ENCODE measurements around the gene SNW1.
A peak's percentile ranks its signal among the peaks of the same experiment; 100 is the strongest.
"Not testable (repeated sequence)": the region's sequence is repeated elsewhere in the genome, so short reads cannot be mapped to it uniquely, and the experiment has no call there.

Gene SNW1

DNA sequence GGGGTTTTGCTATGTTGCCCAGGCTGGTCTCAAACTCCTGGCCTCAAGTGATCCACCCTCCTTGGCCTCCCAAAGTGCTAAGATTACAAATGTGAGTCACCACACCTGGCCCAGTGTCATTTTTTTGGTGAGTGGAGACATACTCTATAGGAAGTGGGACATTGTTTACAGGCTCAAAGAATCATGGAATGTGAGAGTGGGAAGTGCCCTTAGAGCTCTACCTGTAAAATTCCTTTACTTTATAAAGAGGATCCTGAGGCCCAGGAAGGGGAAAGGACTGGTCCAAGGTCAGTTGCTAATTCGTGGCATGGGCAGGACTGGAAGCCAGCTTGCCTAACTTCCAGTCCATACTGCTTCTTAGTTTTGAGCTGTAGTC, 30.3 kb upstream of the SNW1 start:
- no peaks in the 10 kb centered on the region for H3K36me3 ChIP-seq (ENCODE audit: control insufficient read depth in 1 of 2, insufficient read depth in 2 of 2, low read length in 2 of 2)
- no peaks in the 10 kb centered on the region for H3K4me1 ChIP-seq (ENCODE audit: control insufficient read depth in 1 of 2, insufficient read depth in 2 of 2, low read length in 2 of 2)
- H3K27ac ChIP-seq (ENCODE audit: low read depth, low read length) = no peak overlapping the region
- no peaks in the 10 kb centered on the region for H3K9me3 ChIP-seq (ENCODE audit: control insufficient read depth in 1 of 2, low read length in 2 of 2)
- no peaks in the 10 kb centered on the region for H3K27me3 ChIP-seq (ENCODE audit: control insufficient read depth in 1 of 2, insufficient read depth in 2 of 2, low read length in 2 of 2)
- no peak overlapping the region for H3K9ac ChIP-seq (ENCODE audit: low read depth in 1 of 2, low read length in 2 of 2)
- no peak overlapping the region for H3K4me3 ChIP-seq (ENCODE audit: low read depth in 1 of 2, low read length in 2 of 2)

DNA sequence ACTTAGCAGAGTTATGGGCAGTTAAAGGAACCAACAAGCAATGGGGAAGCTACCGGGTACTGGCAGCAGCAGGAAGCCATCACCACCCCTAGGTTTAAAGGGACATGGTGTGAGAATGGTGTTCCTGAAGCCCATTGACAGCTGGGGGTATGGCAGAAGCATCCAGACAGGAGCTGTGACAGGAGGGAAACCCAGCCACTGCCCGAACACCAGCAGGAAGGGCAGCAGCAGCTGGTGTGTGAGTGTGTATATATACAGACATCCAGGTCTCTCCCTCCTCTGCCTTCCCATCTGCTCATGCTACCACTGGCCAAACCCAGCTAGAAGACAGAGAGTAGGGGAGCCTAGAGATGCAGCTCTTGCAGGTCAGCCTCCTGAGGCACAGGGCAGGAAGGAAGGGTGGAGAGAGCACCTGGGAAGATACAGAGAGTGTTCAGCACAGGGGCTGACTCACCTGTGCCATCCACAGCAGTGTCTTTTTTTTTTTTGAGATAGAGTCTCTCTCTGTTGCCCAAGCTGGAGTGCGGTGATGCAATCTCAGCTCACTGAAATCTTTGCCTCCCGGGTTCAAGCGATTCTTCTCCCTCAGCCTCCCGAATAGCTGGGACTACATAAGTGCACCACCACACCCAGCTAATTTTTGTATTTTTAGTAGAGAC, 29.7 kb upstream of the SNW1 start:
- H3K27ac ChIP-seq (ENCODE audit: low read depth, low read length) = no peak overlapping the region
- H3K9ac ChIP-seq (ENCODE audit: low read depth in 1 of 2, low read length in 2 of 2) = no peak overlapping the region
- no peaks in the 10 kb centered on the region for H3K9me3 ChIP-seq (ENCODE audit: control insufficient read depth in 1 of 2, low read length in 2 of 2)
- no peaks in the 10 kb centered on the region for H3K36me3 ChIP-seq (ENCODE audit: control insufficient read depth in 1 of 2, insufficient read depth in 2 of 2, low read length in 2 of 2)
- H3K4me3 ChIP-seq (ENCODE audit: low read depth in 1 of 2, low read length in 2 of 2) = no peak overlapping the region
- H3K27me3 ChIP-seq (ENCODE audit: control insufficient read depth in 1 of 2, insufficient read depth in 2 of 2, low read length in 2 of 2) = no peaks in the 10 kb centered on the region
- no peaks in the 10 kb centered on the region for H3K4me1 ChIP-seq (ENCODE audit: control insufficient read depth in 1 of 2, insufficient read depth in 2 of 2, low read length in 2 of 2)

DNA sequence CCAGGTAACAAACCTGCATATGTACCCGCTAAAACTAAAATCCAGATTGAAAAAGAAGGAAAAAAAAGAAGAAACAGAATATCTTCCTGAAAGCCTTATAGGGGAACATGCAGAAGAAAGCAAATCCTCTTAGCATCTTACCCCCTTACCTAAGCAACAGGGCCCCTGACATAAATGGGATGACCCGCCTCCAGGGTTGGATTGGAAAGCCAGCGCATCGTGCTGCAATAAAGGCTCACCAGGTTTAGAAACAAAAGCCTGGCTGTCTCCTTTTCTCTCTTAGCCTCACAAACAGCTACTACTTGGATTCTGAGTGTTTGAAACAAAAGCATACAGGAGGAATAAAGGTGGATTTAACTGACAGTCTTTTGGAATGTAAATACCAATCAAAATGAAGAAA, 25.2 kb upstream of the SNW1 start:
- Histone ChIP-seq H3K36me3 (ENCODE audit: control insufficient read depth in 1 of 2, insufficient read depth in 2 of 2, low read length in 2 of 2) (no peaks in the 10 kb centered on the region), H3K9me3 (ENCODE audit: control insufficient read depth in 1 of 2, low read length in 2 of 2) (no peaks in the 10 kb centered on the region), H3K4me3 (ENCODE audit: low read depth in 1 of 2, low read length in 2 of 2) (no peak overlapping the region), H3K27ac (ENCODE audit: low read depth, low read length) (no peak overlapping the region), H3K4me1 (ENCODE audit: control insufficient read depth in 1 of 2, insufficient read depth in 2 of 2, low read length in 2 of 2) (no peaks in the 10 kb centered on the region), H3K9ac (ENCODE audit: low read depth in 1 of 2, low read length in 2 of 2) (no peak overlapping the region), H3K27me3 (ENCODE audit: control insufficient read depth in 1 of 2, insufficient read depth in 2 of 2, low read length in 2 of 2) (no peaks in the 10 kb centered on the region)

DNA sequence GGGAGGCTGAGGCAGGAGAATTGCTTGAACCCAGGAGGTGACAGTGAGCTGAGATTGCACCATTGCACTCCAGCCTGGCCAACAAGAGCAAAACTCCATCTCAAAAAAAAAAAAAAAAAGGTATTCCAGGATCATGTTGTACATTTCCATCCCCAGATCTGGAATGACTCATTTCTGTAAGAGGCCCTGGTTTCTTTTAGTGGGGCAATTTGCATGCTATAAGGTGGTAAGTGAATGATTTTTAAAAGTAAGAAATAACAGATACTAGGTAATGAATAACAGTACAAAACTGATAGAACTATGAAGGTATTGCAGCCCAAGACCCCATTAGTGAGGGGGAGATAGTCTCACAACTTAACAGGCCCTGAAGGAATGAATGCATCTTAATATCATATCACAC, 21.2 kb upstream of the SNW1 start:
- no peak overlapping the region for H3K4me3 ChIP-seq (ENCODE audit: low read depth in 1 of 2, low read length in 2 of 2)
- no peak overlapping the region for H3K9ac ChIP-seq (ENCODE audit: low read depth in 1 of 2, low read length in 2 of 2)
- no peaks in the 10 kb centered on the region for H3K27me3 ChIP-seq (ENCODE audit: control insufficient read depth in 1 of 2, insufficient read depth in 2 of 2, low read length in 2 of 2)
- no peak overlapping the region for H3K27ac ChIP-seq (ENCODE audit: low read depth, low read length)
- H3K9me3 ChIP-seq (ENCODE audit: control insufficient read depth in 1 of 2, low read length in 2 of 2) = no peaks in the 10 kb centered on the region
- H3K4me1 ChIP-seq (ENCODE audit: control insufficient read depth in 1 of 2, insufficient read depth in 2 of 2, low read length in 2 of 2) = no peaks in the 10 kb centered on the region
- no peaks in the 10 kb centered on the region for H3K36me3 ChIP-seq (ENCODE audit: control insufficient read depth in 1 of 2, insufficient read depth in 2 of 2, low read length in 2 of 2)

DNA sequence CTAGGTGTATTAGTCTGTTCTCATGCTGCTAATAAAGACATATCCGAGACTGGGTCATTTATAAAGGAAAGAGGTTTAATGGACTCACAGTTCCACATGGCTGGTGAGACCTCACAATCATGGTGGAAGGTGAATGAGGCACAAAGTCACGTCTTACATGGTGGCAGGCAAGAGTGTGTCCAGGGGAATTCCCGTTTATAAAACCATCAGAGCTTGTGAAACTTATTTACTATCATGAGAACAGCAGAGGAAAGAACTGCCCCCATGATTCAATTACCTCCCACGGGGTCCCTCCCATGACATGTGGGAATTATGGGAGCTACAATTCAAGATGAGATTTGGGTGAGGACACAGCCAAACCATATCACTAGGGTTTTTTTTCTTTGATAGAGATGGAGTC, 13.0 kb upstream of the SNW1 start:
- not testable (repeated sequence) for H3K27me3 ChIP-seq (ENCODE audit: control insufficient read depth in 1 of 2, insufficient read depth in 2 of 2, low read length in 2 of 2); H3K4me3 ChIP-seq (ENCODE audit: low read depth in 1 of 2, low read length in 2 of 2); H3K36me3 ChIP-seq (ENCODE audit: control insufficient read depth in 1 of 2, insufficient read depth in 2 of 2, low read length in 2 of 2); H3K4me1 ChIP-seq (ENCODE audit: control insufficient read depth in 1 of 2, insufficient read depth in 2 of 2, low read length in 2 of 2); H3K27ac ChIP-seq (ENCODE audit: low read depth, low read length); H3K9me3 ChIP-seq (ENCODE audit: control insufficient read depth in 1 of 2, low read length in 2 of 2); H3K9ac ChIP-seq (ENCODE audit: low read depth in 1 of 2, low read length in 2 of 2)

DNA sequence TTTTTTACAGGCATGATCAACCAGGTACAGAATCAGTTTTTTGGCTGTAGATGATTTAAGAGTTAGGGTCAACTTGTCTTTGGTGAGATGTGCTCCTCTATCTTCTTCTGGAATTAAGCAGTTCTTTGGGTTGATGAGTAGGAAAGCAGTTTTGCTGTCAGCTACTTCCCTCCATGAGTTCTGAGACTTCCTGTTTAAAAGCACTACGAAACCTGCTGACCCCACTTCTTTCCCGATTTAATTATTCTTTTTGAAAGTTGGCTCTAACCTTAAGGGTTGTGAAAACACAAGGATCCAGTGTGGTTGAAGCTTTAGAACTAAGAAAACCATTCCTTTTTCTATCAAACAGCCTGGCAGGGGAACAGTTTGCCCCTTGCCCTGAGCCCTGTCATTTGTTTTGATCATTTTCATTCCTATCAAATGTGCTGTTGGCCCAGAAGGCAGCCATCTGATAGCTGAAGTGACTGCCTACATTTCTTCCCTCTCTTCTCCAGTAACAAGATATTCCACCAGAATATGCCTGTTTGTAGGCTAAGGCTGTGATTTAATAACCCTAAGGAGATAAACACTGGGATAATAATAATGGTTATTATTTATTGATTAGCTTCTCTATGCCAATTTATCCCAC, 7.6 kb upstream of the SNW1 start:
- H3K4me3 ChIP-seq (ENCODE audit: low read depth in 1 of 2, low read length in 2 of 2) = not testable (repeated sequence)

DNA sequence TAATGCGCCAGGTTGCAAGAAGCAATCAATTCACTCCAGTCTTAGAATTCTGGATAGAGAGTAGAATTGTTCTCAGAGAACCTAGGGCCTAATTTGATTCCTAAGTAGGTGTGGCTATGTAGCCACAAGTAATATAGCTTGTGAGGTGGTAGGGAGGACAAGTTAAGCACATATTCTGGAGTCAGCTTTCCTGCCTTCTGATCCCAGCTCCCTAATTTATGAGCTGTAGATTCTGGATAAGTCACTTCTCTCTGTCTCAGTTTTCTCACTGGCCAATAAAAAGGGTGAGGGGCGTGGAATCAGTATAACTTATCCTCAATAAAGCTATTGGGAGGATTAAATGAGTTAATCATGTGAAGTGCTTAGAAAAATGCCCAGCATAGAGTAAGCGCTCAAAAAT, 3.0 kb upstream of the SNW1 start:
- peaks cover 14 to 18% of the 10 kb centered on the region in 2 donors for H3K4me1 ChIP-seq (ENCODE audit: control insufficient read depth in 1 of 2, insufficient read depth in 2 of 2, low read length in 2 of 2)
- H3K27me3 ChIP-seq (ENCODE audit: control insufficient read depth in 1 of 2, insufficient read depth in 2 of 2, low read length in 2 of 2) = no peaks in the 10 kb centered on the region
- H3K27ac ChIP-seq (ENCODE audit: low read depth, low read length) = no peak overlapping the region
- no peaks in the 10 kb centered on the region for H3K9me3 ChIP-seq (ENCODE audit: control insufficient read depth in 1 of 2, low read length in 2 of 2)
- no peak overlapping the region for H3K9ac ChIP-seq (ENCODE audit: low read depth in 1 of 2, low read length in 2 of 2)
- H3K36me3 ChIP-seq (ENCODE audit: control insufficient read depth in 1 of 2, insufficient read depth in 2 of 2, low read length in 2 of 2) = no peaks in the 10 kb centered on the region
- no peak overlapping the region for H3K4me3 ChIP-seq (ENCODE audit: low read depth in 1 of 2, low read length in 2 of 2)

More for the DNA sequence above, 7.6 kb upstream of the SNW1 start:
- not testable (repeated sequence) for H3K36me3 ChIP-seq (ENCODE audit: control insufficient read depth in 1 of 2, insufficient read depth in 2 of 2, low read length in 2 of 2); H3K9me3 ChIP-seq (ENCODE audit: control insufficient read depth in 1 of 2, low read length in 2 of 2); H3K4me1 ChIP-seq (ENCODE audit: control insufficient read depth in 1 of 2, insufficient read depth in 2 of 2, low read length in 2 of 2); H3K27ac ChIP-seq (ENCODE audit: low read depth, low read length); H3K9ac ChIP-seq (ENCODE audit: low read depth in 1 of 2, low read length in 2 of 2); H3K27me3 ChIP-seq (ENCODE audit: control insufficient read depth in 1 of 2, insufficient read depth in 2 of 2, low read length in 2 of 2)

DNA sequence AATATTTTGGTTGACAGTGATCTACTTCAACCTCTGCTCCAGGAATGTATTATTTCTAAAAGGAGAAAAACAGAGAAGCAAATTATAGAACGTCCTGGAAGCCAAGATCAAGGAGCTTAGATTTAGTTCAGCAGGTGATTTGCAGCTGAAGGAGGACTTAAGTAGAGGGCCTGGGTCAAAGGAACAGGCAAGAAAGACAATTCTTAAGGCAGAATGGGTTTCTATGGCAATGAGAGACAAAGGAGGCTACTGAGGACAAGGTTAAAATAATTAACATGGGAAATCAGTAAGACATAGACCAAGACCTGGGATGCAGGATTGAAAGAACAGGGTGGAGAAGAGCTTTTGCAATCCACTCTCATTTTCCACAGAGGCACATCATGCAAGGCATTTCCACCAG, 2.4 kb upstream of the SNW1 start:
- Histone ChIP-seq H3K36me3 (ENCODE audit: control insufficient read depth in 1 of 2, insufficient read depth in 2 of 2, low read length in 2 of 2) (no peaks in the 10 kb centered on the region), H3K27ac (ENCODE audit: low read depth, low read length) (no peak overlapping the region), H3K4me3 (ENCODE audit: low read depth in 1 of 2, low read length in 2 of 2) (no peak overlapping the region), H3K27me3 (ENCODE audit: control insufficient read depth in 1 of 2, insufficient read depth in 2 of 2, low read length in 2 of 2) (no peaks in the 10 kb centered on the region), H3K9me3 (ENCODE audit: control insufficient read depth in 1 of 2, low read length in 2 of 2) (no peaks in the 10 kb centered on the region), H3K4me1 (ENCODE audit: control insufficient read depth in 1 of 2, insufficient read depth in 2 of 2, low read length in 2 of 2) (peaks cover 21 to 24% of the 10 kb centered on the region in 2 donors), H3K9ac (ENCODE audit: low read depth in 1 of 2, low read length in 2 of 2) (no peak overlapping the region)

DNA sequence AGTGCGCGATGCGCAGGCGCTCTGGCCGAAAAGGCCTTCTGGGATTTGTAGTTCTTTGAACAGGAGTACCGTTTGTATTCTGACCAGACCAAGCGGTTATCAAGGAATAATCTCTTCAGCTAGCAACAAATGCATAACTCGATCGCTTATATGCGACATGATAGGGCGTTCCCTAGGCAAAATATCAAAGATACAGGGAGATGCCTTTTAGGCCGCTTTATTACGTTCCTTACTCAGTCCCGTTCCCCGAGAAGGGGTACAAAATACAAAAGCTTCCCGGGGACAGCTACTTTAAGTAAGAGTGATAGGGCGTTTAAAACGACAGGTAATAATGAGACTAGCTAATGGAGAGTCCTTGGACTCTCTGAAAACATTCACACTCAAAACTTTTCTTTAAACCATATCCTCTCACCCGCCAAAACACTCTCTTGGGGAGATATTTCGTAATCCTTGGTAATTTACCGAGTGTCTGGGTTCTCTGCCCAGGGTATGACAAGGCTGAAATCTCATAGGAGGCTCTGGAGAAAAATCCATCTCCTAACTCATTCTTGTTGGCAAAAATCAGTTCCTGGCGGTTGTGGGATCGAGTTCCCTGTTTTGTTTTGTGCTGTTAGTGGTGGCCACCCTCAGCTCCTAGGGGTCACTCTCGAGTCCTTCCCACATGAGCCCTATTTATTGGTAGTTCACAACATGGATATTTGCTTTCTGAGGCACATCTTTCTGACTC, 412 bp upstream of the SNW1 start:
- H3K9ac ChIP-seq (ENCODE audit: low read depth in 1 of 2, low read length in 2 of 2) = peak overlapping the region; percentile 76 to 99
- H3K36me3 ChIP-seq (ENCODE audit: control insufficient read depth in 1 of 2, insufficient read depth in 2 of 2, low read length in 2 of 2) = no peaks in the 10 kb centered on the region
- peak overlapping the region; percentile 83 for H3K27ac ChIP-seq (ENCODE audit: low read depth, low read length)
- no peaks in the 10 kb centered on the region for H3K9me3 ChIP-seq (ENCODE audit: control insufficient read depth in 1 of 2, low read length in 2 of 2)
- H3K4me3 ChIP-seq (ENCODE audit: low read depth in 1 of 2, low read length in 2 of 2) = peak overlapping the region; percentile 81 to 96
- H3K4me1 ChIP-seq (ENCODE audit: control insufficient read depth in 1 of 2, insufficient read depth in 2 of 2, low read length in 2 of 2) = peaks cover 22 to 26% of the 10 kb centered on the region in 2 donors
- H3K27me3 ChIP-seq (ENCODE audit: control insufficient read depth in 1 of 2, insufficient read depth in 2 of 2, low read length in 2 of 2) = no peaks in the 10 kb centered on the region

DNA sequence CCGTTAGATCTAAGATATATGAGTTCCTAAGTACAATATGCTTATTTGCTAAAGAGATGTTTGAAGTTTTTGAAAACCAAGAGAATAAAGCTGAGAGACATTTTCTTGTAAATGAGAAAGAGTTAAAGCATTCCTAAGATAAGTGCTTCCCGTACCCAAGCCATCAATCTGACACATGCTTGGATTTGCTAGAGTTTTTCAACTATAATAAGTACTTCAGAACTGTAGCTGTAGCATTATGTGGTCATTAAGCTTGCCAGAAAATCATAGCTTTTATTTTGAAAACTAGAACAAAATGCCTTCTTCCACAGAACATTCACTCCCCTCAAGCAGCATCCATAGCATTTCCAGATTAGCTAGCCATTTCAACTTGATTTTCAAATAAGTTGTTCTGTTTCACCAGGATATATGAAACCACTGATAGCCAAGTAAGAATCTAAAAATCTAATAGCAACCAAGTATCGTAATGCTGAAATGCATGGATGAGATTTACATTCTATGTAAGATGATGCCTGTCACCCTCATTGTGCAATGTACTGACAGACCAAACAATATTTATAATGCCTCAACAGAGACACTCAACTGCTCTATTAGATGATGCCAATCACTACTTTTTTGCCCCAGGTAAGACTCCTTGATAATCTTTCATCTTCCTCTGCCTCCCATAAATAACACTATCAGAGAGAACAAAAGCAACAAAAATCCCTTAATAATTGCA, 8.0 kb downstream of the SNW1 start:
- Histone ChIP-seq H3K9me3 (ENCODE audit: control insufficient read depth in 1 of 2, low read length in 2 of 2) (no peaks in the 10 kb centered on the region), H3K9ac (ENCODE audit: low read depth in 1 of 2, low read length in 2 of 2) (no peak overlapping the region), H3K4me1 (ENCODE audit: control insufficient read depth in 1 of 2, insufficient read depth in 2 of 2, low read length in 2 of 2) (peaks cover 0 to 4% of the 10 kb centered on the region in 2 donors), H3K27ac (ENCODE audit: low read depth, low read length) (no peak overlapping the region), H3K4me3 (ENCODE audit: low read depth in 1 of 2, low read length in 2 of 2) (no peak overlapping the region), H3K27me3 (ENCODE audit: control insufficient read depth in 1 of 2, insufficient read depth in 2 of 2, low read length in 2 of 2) (no peaks in the 10 kb centered on the region), H3K36me3 (ENCODE audit: control insufficient read depth in 1 of 2, insufficient read depth in 2 of 2, low read length in 2 of 2) (peaks cover 15 to 56% of the 10 kb centered on the region in 2 donors)
